Body of pancreas (tissue), 4 donors: ENCODE measurements around the gene PRELID2. TPM values are rescaled to one million over a fixed set of nuclear protein-coding genes. Genes with fewer than 3 reads are reported as not detected.
A peak's percentile ranks its signal among the peaks of the same experiment; 100 is the strongest.

Experiments used
- ATAC-seq: fragments of 150-250 bp; one replicate; pipeline ENCODE4 v1.9.1; 2016
- DNase-seq, 4 donors: peaks; one replicate each; pipeline ENCODE4 v3.0.0-alpha.2; 2019
- H3K27ac ChIP-seq, 4 donors: fragments of 200-600 bp; sonication (generic); 1 replicate in 3 of 4; 2 replicates in 1 of 4; pipeline versions ENCODE4 v1.5.1 to v1.6.1; 2016 to 2019; ENCODE audit warnings: mild to moderate bottlenecking in 1 of 4, mixed read lengths in 1 of 4, moderate library complexity in 1 of 4
- H3K27me3 ChIP-seq, 2 donors: fragments of 200-600 bp; sonication (generic); one replicate each; pipeline ENCODE4 v1.6.0; 2016; ENCODE audit warnings: mild to moderate bottlenecking in 1 of 2
- H3K36me3 ChIP-seq, 2 donors: fragments of 200-600 bp; sonication (generic); replicated peaks in 1 of 2; 2 replicates each; pipeline ENCODE4 v1.5.1; 2016; ENCODE audit warnings: low read depth in 2 of 2; ENCODE audit not compliant: insufficient read depth in 1 of 2
- H3K4me1 ChIP-seq: fragments of 200-600 bp; sonication (generic); one replicate; pipeline ENCODE4 v1.6.0; 2016
- H3K4me3 ChIP-seq, 2 donors: fragments of 200-600 bp; sonication (generic); 1 replicate in 1 of 2; 2 replicates in 1 of 2; pipeline ENCODE4 v1.5.1; 2016 to 2019
- H3K9me3 ChIP-seq, 3 donors: fragments of 200-600 bp; sonication (generic); 1 replicate in 2 of 3; 2 replicates in 1 of 3; pipeline ENCODE4 v1.5.1; 2016
- CTCF ChIP-seq, 7 experiments: fragments of 450-650 bp in 4 of 7; fragments of 200-600 bp in 3 of 7; sonication (generic) in 3 of 7; IDR thresholded peaks; one replicate each; pipeline ENCODE4 v1.5.1; 2016 to 2019; ENCODE audit warnings: antibody characterized with exemption in 7 of 7
- POLR2A ChIP-seq, 3 donors: fragments of 450-650 bp; IDR thresholded peaks; one replicate each; pipeline ENCODE4 v1.6.1; 2016; ENCODE audit warnings: antibody characterized with exemption in 3 of 3, mild to moderate bottlenecking in 2 of 3
- WGBS, 2 donors: methylation state at CpG; one replicate each; pipeline ENCODE4 v1.1.5; 2017; 5-methylcytosine and 5-hydroxymethylcytosine counted together
- intact Hi-C: fragments of 100-400 bp; cut with DNase I; formaldehyde crosslinking; loops from one replicate; pipeline ENCODE4 v1.15.1; 2023
- total RNA-seq, 2 donors: library from RNA; depleted of rRNA; stranded (reverse); fragments of >200 nt; gene quantifications; one replicate each; pipeline ENCODE4 v1.1.0, GENCODE V29; 2016

PRELID2 gene
- total RNA-seq, 2 donors from 2014 or later = 17.1 to 22.4 TPM

- Histone ChIP-seq H3K4me1 (no peaks in the 10 kb centered on the region), H3K27me3 (no peaks in the 10 kb centered on the region), H3K27ac (no peak overlapping the region), H3K9me3 (no peaks in the 10 kb centered on the region), H3K4me3 (no peak overlapping the region), H3K36me3 (no peaks in the 10 kb centered on the region)
- TF ChIP-seq CTCF (IDR thresholded peaks at IDR 0.05) (no peak), POLR2A (IDR thresholded peaks at IDR 0.05) (no peak)
- WGBS, 2 donors = 73 to 79% methylated on average over 6 of the region's 6 CpGs
- intact Hi-C loops = no loop called here
- ATAC-seq (no peak), DNase-seq (no peak)
Observed at GRCh38 chr5:145859453-145859852, 24.3 kb upstream of the PRELID2 start.

- H3K4me3 ChIP-seq = no peak overlapping the region
- no peaks in the 10 kb centered on the region for H3K4me1 ChIP-seq
- no peaks in the 10 kb centered on the region for H3K27me3 ChIP-seq
- no peaks in the 10 kb centered on the region for H3K36me3 ChIP-seq
- H3K27ac ChIP-seq = no peak overlapping the region
- no peaks in the 10 kb centered on the region for H3K9me3 ChIP-seq
- 65 to 79% methylated on average over 4 of the region's 4 CpGs for WGBS, 2 donors
- no peak for TF ChIP-seq POLR2A (IDR thresholded peaks at IDR 0.05)
- no peak for TF ChIP-seq CTCF (IDR thresholded peaks at IDR 0.05)
- ATAC-seq (no peak), DNase-seq (no peak)
- intact Hi-C loops = no loop called here
Observed at GRCh38 chr5:145858959-145859358, 23.8 kb upstream of the PRELID2 start.

GRCh38 chr5:145856285-145856818 is 21.2 kb upstream of the PRELID2 start:
- Histone ChIP-seq H3K9me3 (no peaks in the 10 kb centered on the region), H3K4me1 (no peaks in the 10 kb centered on the region), H3K4me3 (no peak overlapping the region), H3K36me3 (no peaks in the 10 kb centered on the region), H3K27ac (peak overlapping the region in 1 of 4 donors; percentile 8), H3K27me3 (no peaks in the 10 kb centered on the region)
- DNase-seq (peak; percentile 14 to 51 (median 33)), ATAC-seq (peak; percentile 59)
- 36 to 50% methylated on average over 22 to 24 of the region's 25 CpGs for WGBS, 2 donors
- TF ChIP-seq POLR2A (IDR thresholded peaks at IDR 0.05) = no peak
- peak in 4 of 7 experiments; percentile 16 to 25 (median 24) for TF ChIP-seq CTCF (IDR thresholded peaks at IDR 0.05)
- intact Hi-C loops = no loop called here

- TF ChIP-seq POLR2A (IDR thresholded peaks at IDR 0.05) = no peak
- no peak for TF ChIP-seq CTCF (IDR thresholded peaks at IDR 0.05)
- no peaks in the 10 kb centered on the region for H3K27me3 ChIP-seq
- intact Hi-C loops = no loop called here
- H3K9me3 ChIP-seq = no peaks in the 10 kb centered on the region
- peak; percentile 24 for ATAC-seq
- no peak for DNase-seq
- H3K4me1 ChIP-seq = no peaks in the 10 kb centered on the region
- WGBS, 2 donors = 66 to 71% methylated on average over 4 of the region's 4 CpGs
- peak overlapping the region in 1 of 4 donors; percentile 8 for H3K27ac ChIP-seq
- H3K4me3 ChIP-seq = no peak overlapping the region
- no peaks in the 10 kb centered on the region for H3K36me3 ChIP-seq
Observed at GRCh38 chr5:145855763-145856267, 20.7 kb upstream of the PRELID2 start.

GRCh38 chr5:145854651-145855258 is 19.6 kb upstream of the PRELID2 start:
- no peak overlapping the region for H3K4me3 ChIP-seq
- WGBS, 2 donors = 85 to 96% methylated on average over 2 of the region's 2 CpGs
- no peaks in the 10 kb centered on the region for H3K9me3 ChIP-seq
- H3K4me1 ChIP-seq = no peaks in the 10 kb centered on the region
- DNase-seq (no peak), ATAC-seq (no peak)
- intact Hi-C loops = no loop called here
- TF ChIP-seq POLR2A (IDR thresholded peaks at IDR 0.05) (no peak), CTCF (IDR thresholded peaks at IDR 0.05) (no peak)
- no peaks in the 10 kb centered on the region for H3K27me3 ChIP-seq
- no peak overlapping the region for H3K27ac ChIP-seq
- no peaks in the 10 kb centered on the region for H3K36me3 ChIP-seq
